Activated T-helper 1 cell treated with anti-CD3 and anti-CD28 coated beads, Interleukin-12 subunit alpha, Interleukin-12 subunit beta, Interleukin-2, Interleukin-4 antibody, amounts not matched to agents 30 ng/mL and 10 ng/mL and 1 ng/mL, durations not matched to agents 14 hours and 24 hours and 36 hours (primary cell): ENCODE results near the gene LATS2. TPM values are rescaled to one million over a fixed set of nuclear protein-coding genes. Genes with fewer than 3 reads are reported as not detected.
"Not testable (repeated sequence)": the region's sequence is repeated elsewhere in the genome, so short reads cannot be mapped to it uniquely, and the experiment has no call there.

ENCODE experiments used
- DNase-seq: peaks from one replicate; pipeline ENCODE4 v3.0.0; 2021; ENCODE audit warnings: low spot score
- H3K27ac Mint-ChIP-seq: one replicate; pipeline ENCODE4 v1.8.0; 2021; ENCODE audit warnings: mild to moderate bottlenecking, mixed read lengths
- H3K27me3 Mint-ChIP-seq: one replicate; pipeline ENCODE4 v1.8.0; 2022; ENCODE audit warnings: mild to moderate bottlenecking, moderate library complexity, mixed read lengths; ENCODE audit not compliant: insufficient read depth
- H3K36me3 Mint-ChIP-seq: one replicate; pipeline ENCODE4 v1.8.0; 2021; ENCODE audit warnings: low read depth, mixed read lengths
- H3K4me1 Mint-ChIP-seq: one replicate; pipeline ENCODE4 v1.8.0; 2021; ENCODE audit warnings: low read depth, mixed read lengths
- H3K4me3 Mint-ChIP-seq: one replicate; pipeline ENCODE4 v1.8.0; 2021; ENCODE audit warnings: mild to moderate bottlenecking, moderate library complexity, mixed read lengths
- H3K9me3 Mint-ChIP-seq: one replicate; pipeline ENCODE4 v1.8.0; 2021; ENCODE audit warnings: mixed read lengths
- intact Hi-C: fragments of 100-400 bp; cut with micrococcal nuclease; formaldehyde crosslinking; loops from one replicate; pipeline ENCODE4 v1.15.1; 2024
- total RNA-seq: library from RNA; stranded (reverse); gene quantifications from 2 replicates; pipeline ENCODE4 v1.2.3, GENCODE V29; 2022

The LATS2 gene
- total RNA-seq, 1 donor from 2014 or later = 2.5 TPM

DNA sequence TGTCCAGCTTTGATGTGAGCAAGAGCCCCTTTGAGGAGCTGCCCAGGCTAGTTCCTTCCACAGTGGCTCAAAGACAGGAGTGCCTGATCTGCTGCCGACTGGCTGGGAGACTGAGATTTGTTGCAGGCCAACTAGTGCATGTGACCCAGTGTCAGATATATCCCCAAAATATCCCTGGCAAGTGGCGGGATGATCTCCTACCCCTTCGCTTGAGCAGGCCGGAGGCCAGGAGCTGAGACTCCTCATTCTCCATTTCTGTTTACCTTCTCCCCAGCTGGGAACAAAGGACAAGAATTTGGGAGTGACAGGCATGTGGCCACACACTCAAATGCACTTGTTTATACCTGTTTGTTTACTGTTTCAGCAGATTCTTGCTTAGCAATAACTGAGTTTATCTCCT lies 121.7 kb downstream of the LATS2 start:
- Mint-ChIP-seq H3K36me3 (no peaks in the 10 kb centered on the region), H3K4me3 (no peak overlapping the region), H3K4me1 (peaks cover 6% of the 10 kb centered on the region), H3K9me3 (no peaks in the 10 kb centered on the region), H3K27me3 (peaks cover 8% of the 10 kb centered on the region), H3K27ac (no peak overlapping the region)
- intact Hi-C loops = loop anchor here (10.0 kb wide), 2 partner anchors 135 to 1855 kb away; no protein-coding TSS in a partner anchor
- DNase-seq = no peak

DNA sequence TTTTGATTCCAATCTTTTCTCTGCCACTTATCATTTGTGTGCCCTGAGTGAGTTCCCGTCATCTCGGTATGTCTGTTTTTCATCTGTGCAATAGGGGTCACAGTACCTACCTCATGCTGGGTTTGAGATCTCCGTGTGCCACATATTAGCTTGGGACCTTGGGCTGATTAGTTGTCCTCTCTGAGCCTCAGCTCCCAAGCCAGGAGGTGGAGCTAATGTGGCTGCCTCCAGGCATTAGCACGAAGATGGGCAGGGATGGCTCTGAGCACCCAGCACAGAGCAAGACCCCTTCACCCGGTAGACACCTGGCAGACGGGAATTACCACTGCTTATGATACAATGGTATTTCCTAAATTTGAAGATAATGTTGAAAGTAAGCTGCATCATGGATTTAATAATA lies 123.1 kb downstream of the LATS2 start:
- Mint-ChIP-seq H3K27ac (no peak overlapping the region), H3K4me1 (peaks cover under 1% of the 10 kb centered on the region), H3K9me3 (no peaks in the 10 kb centered on the region)

DNA sequence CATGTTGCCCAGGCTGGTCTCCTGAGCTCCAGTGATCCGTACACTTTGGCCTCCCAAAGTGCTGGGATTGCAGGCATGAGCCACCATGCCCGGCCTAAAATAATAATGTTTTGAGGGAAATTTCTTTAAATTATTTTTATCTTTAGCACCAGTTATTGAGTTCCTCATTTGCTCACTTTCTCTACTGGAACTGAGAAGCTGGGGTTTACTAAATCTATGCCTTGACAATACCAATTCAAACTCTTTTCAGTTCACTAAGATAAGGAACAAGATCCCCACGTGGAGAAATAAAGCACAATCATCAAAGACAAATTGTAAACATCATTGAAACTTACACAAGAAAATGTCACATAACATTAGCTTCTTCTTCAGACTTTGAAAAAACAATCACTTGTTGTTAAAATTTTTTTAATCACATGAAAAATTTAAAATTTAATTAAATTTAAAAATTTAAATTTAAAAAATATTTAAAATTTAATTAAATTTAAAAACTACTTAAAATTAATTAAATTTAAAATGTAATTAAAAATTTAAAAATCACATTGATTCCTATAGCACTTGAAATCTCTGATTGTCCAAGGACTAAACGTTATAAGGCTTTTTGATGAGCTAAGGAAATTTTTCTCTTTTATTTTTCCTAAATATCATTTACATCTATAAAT lies 133.7 kb downstream of the LATS2 start:
- H3K27me3 Mint-ChIP-seq = peaks cover 2% of the 10 kb centered on the region
- no peaks in the 10 kb centered on the region for H3K36me3 Mint-ChIP-seq
- no peak overlapping the region for H3K27ac Mint-ChIP-seq
- no peak for DNase-seq
- no peaks in the 10 kb centered on the region for H3K4me1 Mint-ChIP-seq
- intact Hi-C loops = loop anchor here (5.0 kb wide), 1 partner anchor 730 kb away; no protein-coding TSS in a partner anchor
- H3K9me3 Mint-ChIP-seq = no peaks in the 10 kb centered on the region
- H3K4me3 Mint-ChIP-seq = no peak overlapping the region

More for the DNA sequence above, 123.1 kb downstream of the LATS2 start:
- Mint-ChIP-seq H3K27me3 (peaks cover 2% of the 10 kb centered on the region), H3K36me3 (no peaks in the 10 kb centered on the region), H3K4me3 (no peak overlapping the region)
- no peak for DNase-seq
- intact Hi-C loops = no loop called here

DNA sequence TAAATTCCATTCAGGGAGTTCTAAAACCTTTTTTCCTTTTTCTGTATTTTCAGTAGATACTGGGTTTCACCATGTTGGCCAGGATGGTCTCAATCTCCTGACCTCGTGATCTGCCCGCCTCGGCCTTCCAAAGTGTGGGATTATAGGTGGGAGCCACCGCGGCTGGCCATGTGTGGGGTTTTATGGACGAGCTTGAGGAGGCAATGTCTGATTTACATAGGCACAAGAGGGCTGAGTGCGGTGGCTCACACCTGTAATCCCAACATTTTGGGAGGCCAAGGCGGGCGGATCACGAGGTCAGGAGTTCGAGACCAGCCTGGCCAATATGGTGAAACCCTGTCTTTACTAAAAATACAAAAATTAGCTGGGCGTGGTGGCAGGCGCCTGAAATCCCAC lies 136.0 kb downstream of the LATS2 start:
- not testable (repeated sequence) for H3K27me3 Mint-ChIP-seq, H3K4me1 Mint-ChIP-seq, H3K9me3 Mint-ChIP-seq, H3K36me3 Mint-ChIP-seq, H3K4me3 Mint-ChIP-seq, H3K27ac Mint-ChIP-seq, DNase-seq
- intact Hi-C loops = loop anchor here (1.0 to 5.0 kb wide), 3 partner anchors 97 to 728 kb away; no protein-coding TSS in a partner anchor

DNA sequence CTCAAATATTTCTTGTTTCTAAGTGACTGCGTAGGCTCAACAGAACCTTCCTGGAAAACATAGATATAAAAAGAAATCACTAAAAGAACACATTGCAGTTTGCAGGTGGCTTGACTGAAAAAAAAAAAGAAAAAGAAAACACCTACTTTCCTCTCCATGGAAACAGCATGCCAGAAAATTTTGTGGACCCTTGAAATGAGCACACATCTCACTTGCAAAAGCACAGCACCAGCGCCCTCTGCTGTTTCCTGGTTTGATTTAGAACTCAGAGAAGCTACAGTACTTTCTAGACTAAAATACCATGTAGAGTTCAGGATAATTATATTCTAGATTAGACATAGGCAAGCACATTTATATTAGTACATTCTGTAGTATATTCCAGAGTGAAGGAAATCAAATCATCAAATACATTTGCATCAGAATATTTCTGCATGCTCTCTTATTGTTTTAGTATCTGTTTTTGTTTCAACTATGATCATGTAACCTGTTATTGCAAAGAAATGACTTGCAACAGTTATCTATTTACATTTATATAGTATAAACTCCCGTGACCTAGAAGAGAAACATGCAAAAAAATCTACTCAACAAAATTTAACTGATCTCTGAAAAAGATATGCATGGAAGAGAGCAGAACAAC lies 136.5 kb downstream of the LATS2 start:
- no peaks in the 10 kb centered on the region for H3K9me3 Mint-ChIP-seq
- peak; percentile 48 for DNase-seq
- H3K27ac Mint-ChIP-seq = no peak overlapping the region
- no peaks in the 10 kb centered on the region for H3K4me1 Mint-ChIP-seq
- H3K4me3 Mint-ChIP-seq = no peak overlapping the region
- intact Hi-C loops = loop anchor here (1.0 to 5.0 kb wide), 5 partner anchors 96 to 743 kb away; no protein-coding TSS in a partner anchor
- no peaks in the 10 kb centered on the region for H3K36me3 Mint-ChIP-seq
- peaks cover 2% of the 10 kb centered on the region for H3K27me3 Mint-ChIP-seq

- Mint-ChIP-seq H3K4me3 (no peak overlapping the region), H3K4me1 (no peaks in the 10 kb centered on the region), H3K36me3 (no peaks in the 10 kb centered on the region), H3K27ac (no peak overlapping the region), H3K27me3 (no peaks in the 10 kb centered on the region), H3K9me3 (no peaks in the 10 kb centered on the region)
- intact Hi-C loops = no loop called here
- no peak for DNase-seq
Measured at GRCh38 chr13:20923272-20923671, 138.1 kb downstream of the LATS2 start.

Other genes with a start within 250 kb of the LATS2 start
- 33.5 and 34.1 TPM in 2 replicates for gene XPO4, start 158.8 kb downstream of the LATS2 start, total RNA-seq
- 265 and 280 TPM in 2 replicates for gene SAP18, start 78.5 kb upstream of the LATS2 start, total RNA-seq
- 29.4 and 32.4 TPM in 2 replicates for gene SKA3, start 115.0 kb upstream of the LATS2 start, total RNA-seq
- 31.4 and 33.3 TPM in 2 replicates for gene MRPL57, start 115.1 kb upstream of the LATS2 start, total RNA-seq